Neural crest cell (in vitro differentiated cells): ENCODE results near the gene LYL1. TPM values are rescaled to one million over a fixed set of nuclear protein-coding genes. Genes with fewer than 3 reads are reported as not detected.

Source experiments
- DNase-seq: peaks from one replicate; pipeline ENCODE4 v3.0.0; 2021; ENCODE audit warnings: low read depth, mixed read lengths, low spot score
- H3K27ac Mint-ChIP-seq: one replicate; pipeline ENCODE4 v1.8.0; 2021; ENCODE audit warnings: mild to moderate bottlenecking, mixed read lengths; ENCODE audit not compliant: unreplicated experiment
- H3K27me3 Mint-ChIP-seq: 2 replicates; pipeline ENCODE4 v1.8.0; 2021; ENCODE audit warnings: low read depth, mild to moderate bottlenecking, mixed read lengths
- H3K36me3 Mint-ChIP-seq: 2 replicates; pipeline ENCODE4 v1.8.0; 2021; ENCODE audit warnings: low read depth, mild to moderate bottlenecking, mixed read lengths
- H3K4me1 Mint-ChIP-seq: 2 replicates; pipeline ENCODE4 v1.8.0; 2021; ENCODE audit warnings: mixed read lengths
- H3K4me3 Mint-ChIP-seq: one replicate; pipeline ENCODE4 v1.8.0; 2021; ENCODE audit warnings: mild to moderate bottlenecking, mixed read lengths
- H3K9me3 Mint-ChIP-seq: 2 replicates; pipeline ENCODE4 v1.8.0; 2021; ENCODE audit warnings: mixed read lengths
- total RNA-seq: library from RNA; stranded (reverse); gene quantifications from 2 replicates; pipeline ENCODE4 v1.2.1, GENCODE V29; 2021
- TF ChIP-seq, protein P1 (sequence below): fragments of 200-600 bp; sonication (generic); conservative IDR thresholded peaks from 2 replicates; pipeline ENCODE4 v1.5.0; 2021; ENCODE audit warnings: antibody characterized with exemption, mild to moderate bottlenecking

LYL1 gene
- total RNA-seq, 1 donor from 2014 or later, result 0.30 TPM

DNA sequence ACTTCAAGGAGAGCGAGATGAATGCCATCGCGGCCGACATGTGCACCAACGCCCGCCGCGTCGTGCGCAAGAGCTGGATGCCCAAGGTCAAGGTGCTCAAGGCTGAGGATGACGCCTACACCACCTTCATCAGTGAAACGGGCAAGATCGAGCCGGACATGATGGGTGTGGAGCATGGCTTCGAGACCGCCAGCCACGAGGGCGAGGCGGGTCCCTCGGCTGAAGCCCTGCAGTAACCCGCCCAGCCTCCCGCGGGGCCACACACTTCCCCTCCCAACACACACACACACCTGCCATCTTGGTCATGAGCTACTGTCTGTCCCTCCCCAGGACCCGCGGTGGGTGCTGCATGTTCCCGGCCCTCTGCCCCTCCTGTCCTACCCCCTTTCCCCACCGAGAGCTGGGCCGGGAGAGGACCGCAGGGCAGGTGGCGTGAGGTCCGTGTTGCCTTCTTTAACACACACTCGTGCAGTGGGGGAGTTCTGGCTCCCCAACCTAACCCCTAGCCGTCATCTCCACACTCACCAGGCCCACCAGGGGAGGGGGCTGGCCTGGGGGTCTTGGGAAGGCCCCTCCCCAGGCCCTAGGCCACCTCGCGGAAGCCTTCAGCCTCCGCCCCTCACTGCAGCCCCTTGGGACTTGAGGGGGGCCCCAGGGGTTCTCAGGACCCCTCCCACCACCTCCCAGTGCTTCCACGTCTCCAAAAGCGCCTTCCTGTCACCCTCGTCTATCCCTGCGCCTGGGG lies 35.7 kb upstream of the LYL1 start:
- Mint-ChIP-seq H3K27me3 (no peaks in the 10 kb centered on the region), H3K36me3 (peaks cover 2% of the 10 kb centered on the region), H3K4me3 (no peak overlapping the region), H3K4me1 (no peaks in the 10 kb centered on the region), H3K9me3 (no peaks in the 10 kb centered on the region), H3K27ac (peak overlapping the region; percentile 27)
- TF ChIP-seq, protein P1, sequence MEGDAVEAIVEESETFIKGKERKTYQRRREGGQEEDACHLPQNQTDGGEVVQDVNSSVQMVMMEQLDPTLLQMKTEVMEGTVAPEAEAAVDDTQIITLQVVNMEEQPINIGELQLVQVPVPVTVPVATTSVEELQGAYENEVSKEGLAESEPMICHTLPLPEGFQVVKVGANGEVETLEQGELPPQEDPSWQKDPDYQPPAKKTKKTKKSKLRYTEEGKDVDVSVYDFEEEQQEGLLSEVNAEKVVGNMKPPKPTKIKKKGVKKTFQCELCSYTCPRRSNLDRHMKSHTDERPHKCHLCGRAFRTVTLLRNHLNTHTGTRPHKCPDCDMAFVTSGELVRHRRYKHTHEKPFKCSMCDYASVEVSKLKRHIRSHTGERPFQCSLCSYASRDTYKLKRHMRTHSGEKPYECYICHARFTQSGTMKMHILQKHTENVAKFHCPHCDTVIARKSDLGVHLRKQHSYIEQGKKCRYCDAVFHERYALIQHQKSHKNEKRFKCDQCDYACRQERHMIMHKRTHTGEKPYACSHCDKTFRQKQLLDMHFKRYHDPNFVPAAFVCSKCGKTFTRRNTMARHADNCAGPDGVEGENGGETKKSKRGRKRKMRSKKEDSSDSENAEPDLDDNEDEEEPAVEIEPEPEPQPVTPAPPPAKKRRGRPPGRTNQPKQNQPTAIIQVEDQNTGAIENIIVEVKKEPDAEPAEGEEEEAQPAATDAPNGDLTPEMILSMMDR, result no peak
- no peak for DNase-seq

DNA sequence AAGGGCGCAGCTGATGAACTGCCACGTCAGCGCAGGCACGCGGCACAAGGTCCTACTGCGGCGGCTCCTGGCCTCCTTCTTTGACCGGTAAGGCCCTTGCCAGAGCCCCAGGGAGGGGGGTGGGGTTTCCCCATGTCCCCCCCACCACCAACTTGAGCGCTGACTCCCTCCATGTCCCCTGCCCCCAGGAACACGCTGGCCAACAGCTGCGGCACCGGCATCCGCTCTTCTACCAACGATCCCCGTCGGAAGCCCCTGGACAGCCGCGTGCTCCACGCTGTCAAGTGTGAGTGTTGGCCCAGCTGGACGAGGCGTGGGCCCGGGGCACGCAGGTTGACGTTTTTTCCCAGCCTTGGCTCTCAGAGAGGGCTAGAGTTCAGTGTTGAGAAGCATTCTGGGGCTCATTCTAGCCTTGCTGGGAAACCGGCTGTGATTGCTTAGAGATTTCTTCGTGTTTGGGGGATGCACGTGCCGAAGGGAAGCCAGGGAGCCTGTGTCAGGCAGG lies 34.7 kb upstream of the LYL1 start:
- H3K36me3 Mint-ChIP-seq, result peaks cover 2% of the 10 kb centered on the region
- no peak overlapping the region for H3K27ac Mint-ChIP-seq

DNA sequence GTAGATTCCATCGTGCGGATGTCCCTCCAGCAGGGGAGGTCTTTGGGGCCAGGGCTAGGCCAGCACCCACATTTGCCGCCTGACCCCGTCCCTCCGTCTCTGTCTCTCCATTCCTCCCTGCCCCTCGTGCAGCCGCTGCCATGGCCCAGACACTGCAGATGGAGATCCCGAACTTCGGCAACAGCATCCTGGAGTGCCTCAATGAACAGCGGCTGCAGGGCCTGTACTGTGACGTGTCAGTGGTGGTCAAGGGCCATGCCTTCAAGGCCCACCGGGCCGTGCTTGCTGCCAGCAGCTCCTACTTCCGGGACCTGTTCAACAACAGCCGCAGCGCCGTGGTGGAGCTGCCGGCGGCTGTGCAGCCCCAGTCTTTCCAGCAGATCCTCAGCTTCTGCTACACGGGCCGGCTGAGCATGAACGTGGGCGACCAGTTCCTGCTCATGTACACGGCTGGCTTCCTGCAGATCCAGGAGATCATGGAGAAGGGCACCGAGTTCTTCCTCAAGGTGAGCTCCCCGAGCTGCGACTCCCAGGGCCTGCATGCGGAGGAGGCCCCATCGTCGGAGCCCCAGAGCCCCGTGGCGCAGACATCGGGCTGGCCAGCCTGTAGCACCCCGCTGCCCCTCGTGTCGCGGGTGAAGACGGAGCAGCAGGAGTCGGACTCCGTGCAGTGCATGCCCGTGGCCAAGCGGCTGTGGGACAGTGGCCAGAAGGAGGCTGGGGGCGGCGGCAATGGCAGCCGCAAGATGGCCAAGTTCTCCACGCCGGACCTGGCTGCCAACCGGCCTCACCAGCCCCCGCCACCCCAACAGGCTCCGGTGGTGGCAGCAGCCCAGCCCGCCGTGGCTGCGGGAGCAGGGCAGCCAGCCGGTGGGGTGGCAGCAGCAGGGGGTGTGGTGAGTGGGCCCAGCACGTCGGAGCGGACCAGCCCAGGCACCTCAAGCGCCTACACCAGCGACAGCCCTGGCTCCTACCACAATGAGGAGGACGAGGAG lies 32.7 kb upstream of the LYL1 start:
- H3K27ac Mint-ChIP-seq, result no peak overlapping the region
- TF ChIP-seq, protein P1, result no peak
- no peaks in the 10 kb centered on the region for H3K27me3 Mint-ChIP-seq
- no peak overlapping the region for H3K4me3 Mint-ChIP-seq
- DNase-seq, result no peak
- H3K36me3 Mint-ChIP-seq, result no peaks in the 10 kb centered on the region
- no peaks in the 10 kb centered on the region for H3K9me3 Mint-ChIP-seq
- peaks cover 7% of the 10 kb centered on the region for H3K4me1 Mint-ChIP-seq

More for the DNA sequence above, 34.7 kb upstream of the LYL1 start:
- peaks cover 4% of the 10 kb centered on the region for H3K4me1 Mint-ChIP-seq
- TF ChIP-seq, protein P1, result no peak
- DNase-seq, result no peak
- no peaks in the 10 kb centered on the region for H3K9me3 Mint-ChIP-seq
- no peaks in the 10 kb centered on the region for H3K27me3 Mint-ChIP-seq
- H3K4me3 Mint-ChIP-seq, result no peak overlapping the region

DNA sequence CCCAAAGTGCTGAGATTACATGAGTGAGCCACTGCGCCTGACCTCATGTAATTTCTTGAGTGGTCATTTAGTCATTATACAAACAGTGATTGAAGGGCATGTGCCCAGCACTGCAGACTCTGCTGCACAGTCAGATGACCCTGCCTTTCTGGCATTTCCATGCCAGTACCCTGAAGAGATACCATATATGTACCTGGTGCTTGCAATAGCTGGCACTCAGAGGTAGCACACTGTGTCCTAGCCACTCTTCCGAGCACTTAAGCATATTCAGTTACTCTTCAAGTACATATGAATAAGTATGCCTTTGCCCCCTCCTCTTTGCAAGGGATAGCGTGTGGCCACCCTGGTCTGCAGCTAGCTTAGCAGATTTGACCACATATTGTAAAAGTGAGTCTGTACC lies 32.0 kb upstream of the LYL1 start:
- TF ChIP-seq, protein P1, result no peak
- Mint-ChIP-seq H3K27me3 (no peaks in the 10 kb centered on the region), H3K4me3 (no peak overlapping the region), H3K36me3 (no peaks in the 10 kb centered on the region), H3K4me1 (peaks cover 7% of the 10 kb centered on the region), H3K27ac (no peak overlapping the region), H3K9me3 (no peaks in the 10 kb centered on the region)
- no peak for DNase-seq

DNA sequence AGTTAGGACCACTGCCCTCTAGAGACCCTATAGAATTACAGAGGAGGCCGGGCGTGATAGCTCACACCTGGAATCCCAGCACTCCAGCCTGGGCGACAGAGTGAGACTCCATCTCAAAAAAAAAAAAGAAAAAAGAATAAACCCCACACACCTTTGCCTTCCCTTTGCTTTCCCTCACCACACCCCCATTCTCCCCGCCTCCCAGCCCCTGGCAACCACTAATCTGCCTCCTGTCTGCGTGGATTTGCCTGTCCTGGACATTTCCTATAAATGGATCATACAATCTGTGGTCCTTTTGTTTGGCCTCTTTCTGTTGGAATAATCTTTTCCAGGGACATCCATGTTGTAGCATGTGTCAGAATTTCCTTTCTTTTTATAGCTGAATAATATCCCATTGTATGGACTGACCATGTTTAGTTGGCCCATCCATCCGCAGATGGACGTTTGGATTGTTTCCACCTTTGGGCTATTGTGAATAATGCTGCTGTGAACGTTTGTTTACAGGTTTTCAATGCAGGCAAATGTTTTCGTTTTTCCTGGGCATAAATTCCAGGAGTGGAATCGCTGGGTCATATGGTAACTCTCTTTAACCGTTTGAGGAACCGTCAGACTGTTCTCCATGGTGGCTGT lies 30.7 kb upstream of the LYL1 start:
- TF ChIP-seq, protein P1, result no peak
- Mint-ChIP-seq H3K27me3 (no peaks in the 10 kb centered on the region), H3K27ac (no peak overlapping the region), H3K4me1 (peaks cover 11% of the 10 kb centered on the region), H3K4me3 (no peak overlapping the region), H3K36me3 (no peaks in the 10 kb centered on the region), H3K9me3 (no peaks in the 10 kb centered on the region)
- DNase-seq, result no peak
